GM19324 (cell line): ENCODE data around the gene PPFIA1.
A peak's percentile ranks its signal among the peaks of the same experiment; 100 is the strongest.
"Not testable (repeated sequence)": the region's sequence is repeated elsewhere in the genome, so short reads cannot be mapped to it uniquely, and the experiment has no call there.

Experiments
- ATAC-seq: cut with Tn5 transposase; IDR thresholded peaks from one replicate; pipeline ENCODE4 v1.9.1; 2021; ENCODE audit warnings: mild to moderate bottlenecking, moderate library complexity; ENCODE audit not compliant: unreplicated experiment, low FRiP score

PPFIA1 gene

GRCh38 chr11:70250876-70251658 lies 19.4 kb upstream of the PPFIA1 start:
- ATAC-seq: no peak

GRCh38 chr11:70251659-70252321 lies 18.7 kb upstream of the PPFIA1 start:
- no peak for ATAC-seq

- no peak for ATAC-seq
Observed at GRCh38 chr11:70252844-70253243, 17.6 kb upstream of the PPFIA1 start.

- ATAC-seq: no peak
Observed at GRCh38 chr11:70255477-70256116, 14.9 kb upstream of the PPFIA1 start.

GRCh38 chr11:70259077-70259476 lies 11.4 kb upstream of the PPFIA1 start:
- not testable (repeated sequence) for ATAC-seq

GRCh38 chr11:70262951-70263350 lies 7.5 kb upstream of the PPFIA1 start:
- no peak for ATAC-seq

GRCh38 chr11:70263363-70263762 lies 7.1 kb upstream of the PPFIA1 start:
- ATAC-seq: no peak

- no peak for ATAC-seq
Observed at GRCh38 chr11:70265341-70265740, 5.1 kb upstream of the PPFIA1 start.

- no peak for ATAC-seq
Observed at GRCh38 chr11:70267405-70267950, 3.0 kb upstream of the PPFIA1 start.

- ATAC-seq: no peak
Observed at GRCh38 chr11:70268526-70268925, 2.0 kb upstream of the PPFIA1 start.

GRCh38 chr11:70270877-70271648 lies 573 bp downstream of the PPFIA1 start:
- peak; percentile 45 for ATAC-seq

- no peak for ATAC-seq
Observed at GRCh38 chr11:70271649-70271953, 1.1 kb downstream of the PPFIA1 start.

GRCh38 chr11:70272009-70272408 lies 1.5 kb downstream of the PPFIA1 start:
- ATAC-seq: no peak

- no peak for ATAC-seq
Observed at GRCh38 chr11:70278994-70279393, 8.5 kb downstream of the PPFIA1 start.

GRCh38 chr11:70281156-70281609 lies 10.7 kb downstream of the PPFIA1 start:
- no peak for ATAC-seq

- no peak for ATAC-seq
Observed at GRCh38 chr11:70282012-70282411, 11.5 kb downstream of the PPFIA1 start.

- no peak for ATAC-seq
Observed at GRCh38 chr11:70288721-70289120, 18.2 kb downstream of the PPFIA1 start.

- ATAC-seq: no peak
Observed at GRCh38 chr11:70289582-70289981, 19.1 kb downstream of the PPFIA1 start.

- no peak for ATAC-seq
Observed at GRCh38 chr11:70290361-70291065, 20.0 kb downstream of the PPFIA1 start.

GRCh38 chr11:70292166-70292565 lies 21.7 kb downstream of the PPFIA1 start:
- ATAC-seq: no peak
